Panc1 (cell line): Measurements from ENCODE around the gene POFUT1. TPM values are rescaled to one million over a fixed set of nuclear protein-coding genes. Genes with fewer than 3 reads are reported as not detected.

ENCODE experiments used
- ATAC-seq: fragments of 200-7000 bp; cut with Tn5 transposase; 2 replicates; pipeline ENCODE4 v1.9.1; 2020; ENCODE audit warnings: mild to moderate bottlenecking, moderate library complexity
- BruUV-seq: library from RNA; stranded (reverse); fragments of 400-500 nt; replicated peaks from 2 replicates; lab custom pipeline; 2021; lab: Mats Ljungman, UMichigan
- CTCF ChIA-PET: fragments of 300-600 bp; sonication (Branson Sonifier 250); formaldehyde crosslinking; loops from one replicate; lab custom pipeline; 2022; ENCODE audit warnings: antibody characterized with exemption; lab: Charles Lee
- POLR2A ChIA-PET: fragments of 300-600 bp; sonication (Branson Sonifier 250); formaldehyde crosslinking; loops from one replicate; lab custom pipeline; 2022; ENCODE audit warnings: antibody characterized with exemption; lab: Charles Lee
- DNase-seq: peaks from one replicate; pipeline ENCODE4 v3.0.0-alpha.2; 2010; ENCODE audit warnings: low read depth, low spot score
- H3K27ac ChIP-seq: 2 replicates; pipeline ENCODE4 v1.5.1; 2011; ENCODE audit warnings: mild to moderate bottlenecking, low read length, inconsistent platforms
- H3K27me3 ChIP-seq: fragments of 200-500 bp; sonication (Bioruptor generic); 2 replicates; pipeline ENCODE4 v1.6.0; 2014; ENCODE audit warnings: low read length, inconsistent platforms; ENCODE audit not compliant: control insufficient read depth, insufficient read depth
- H3K36me3 ChIP-seq: fragments of 200-500 bp; sonication (Bioruptor generic); 2 replicates; pipeline ENCODE4 v1.5.1; 2014; ENCODE audit warnings: inconsistent platforms, mild to moderate bottlenecking, low read length, moderate library complexity; ENCODE audit not compliant: control insufficient read depth, insufficient read depth
- H3K4me1 ChIP-seq: 2 replicates; pipeline ENCODE4 v1.5.1; 2011; ENCODE audit warnings: inconsistent platforms, mild to moderate bottlenecking, low read length, moderate library complexity; ENCODE audit not compliant: control insufficient read depth, insufficient read depth
- H3K4me3 ChIP-seq, 2 experiments: 2 replicates each; pipeline ENCODE4 v1.5.1; 2011 to 2012; ENCODE audit warnings: low read depth in 2 of 2, low read length in 2 of 2, mild to moderate bottlenecking in 2 of 2, inconsistent platforms in 1 of 2, moderate library complexity in 1 of 2
- H3K9me3 ChIP-seq: fragments of 200-500 bp; sonication (Bioruptor generic); 2 replicates; pipeline ENCODE4 v1.5.1; 2014; ENCODE audit warnings: low read depth, mild to moderate bottlenecking, inconsistent platforms, low read length, moderate library complexity; ENCODE audit not compliant: control insufficient read depth, insufficient read depth
- POLR2AphosphoS5 ChIP-seq: IDR thresholded peaks from 2 replicates; pipeline ENCODE4 v1.6.1; 2012; ENCODE audit warnings: mild to moderate bottlenecking, low read depth, low read length, moderate library complexity
- SIN3A ChIP-seq: IDR thresholded peaks from 2 replicates; pipeline ENCODE4 v1.6.1; 2012; ENCODE audit warnings: low read depth, mild to moderate bottlenecking, low read length, moderate library complexity, borderline replicate concordance; ENCODE audit not compliant: insufficient read depth
- TCF7L2 ChIP-seq: IDR thresholded peaks from 2 replicates; pipeline ENCODE4 v1.6.1; 2011; ENCODE audit warnings: mild to moderate bottlenecking, low read depth, low read length, inconsistent platforms
- in situ Hi-C: cut with HindIII; loops from 2 replicates; pipeline ENCODE4 v1.10.0; 2016; ENCODE audit warnings: low sequenced_read_pairs, low pct_unique_long_range_greater_than_20kb
- intact Hi-C: fragments of 100-400 bp; cut with micrococcal nuclease; formaldehyde crosslinking; loops from one replicate; pipeline ENCODE4 v1.10.0; 2022; ENCODE audit not compliant: unreplicated experiment
- total RNA-seq: library from RNA; stranded (reverse); gene quantifications from one replicate; pipeline ENCODE4 v1.2.1, GENCODE V29; 2021; ENCODE audit not compliant: unreplicated experiment
- TF ChIP-seq, protein P1 (sequence below): fragments of 450-650 bp; IDR thresholded peaks from 2 replicates; pipeline ENCODE4 v1.5.1; 2017; ENCODE audit warnings: mild to moderate bottlenecking
- TF ChIP-seq, protein P2 (sequence below), 2 experiments: IDR thresholded peaks; 2 replicates each; pipeline ENCODE4 v1.6.1; 2011 to 2012; ENCODE audit warnings: low read depth in 2 of 2, control low read depth in 1 of 2, low read length in 1 of 2, mild to moderate bottlenecking in 1 of 2, moderate library complexity in 1 of 2; ENCODE audit not compliant: insufficient read depth in 1 of 2

Gene POFUT1
- total RNA-seq, 1 experiment from 2014 or later, result 138 TPM

DNA sequence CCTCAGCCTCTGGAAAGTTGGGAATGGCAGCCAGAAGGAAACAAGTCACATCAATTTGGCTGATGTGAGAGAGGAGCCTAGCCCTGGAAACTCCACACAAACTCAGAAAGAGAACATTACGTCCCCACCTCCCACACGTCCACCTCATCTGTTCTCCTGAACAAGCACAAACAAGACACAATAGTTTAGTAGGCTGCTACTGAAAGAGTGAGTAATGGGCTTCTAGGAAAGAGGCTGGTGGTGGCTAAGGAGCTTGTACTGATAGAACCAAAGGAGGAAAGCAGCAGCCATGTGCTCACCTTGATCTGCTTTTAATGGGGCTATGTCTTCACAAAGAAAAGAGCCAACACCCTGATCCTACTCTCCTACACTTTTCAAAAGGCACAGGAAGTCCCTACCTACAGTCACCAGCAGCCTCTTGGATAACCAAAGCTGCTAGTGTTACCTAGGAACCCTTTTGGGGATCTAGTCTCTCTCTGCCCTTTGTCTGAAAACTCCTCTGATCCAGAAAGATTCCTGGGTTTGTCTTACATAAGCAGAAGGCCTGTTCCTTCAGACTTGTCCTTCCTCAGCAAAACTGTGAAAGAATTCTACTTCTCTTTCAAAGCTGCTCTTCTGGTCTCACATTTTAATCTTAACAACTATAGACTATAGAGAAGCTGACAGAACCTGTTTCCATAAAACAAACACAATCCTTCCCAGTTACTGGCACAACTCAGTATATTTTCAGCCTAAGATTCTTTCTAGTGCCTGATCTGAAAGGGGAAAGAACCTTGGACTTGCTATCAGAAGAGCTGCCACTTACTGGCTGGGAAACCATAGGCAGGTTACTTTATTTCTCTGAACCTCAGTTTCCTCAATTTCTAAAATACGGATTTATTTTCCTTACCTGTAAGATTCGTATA is 3.2 kb upstream of the POFUT1 start:
- ChIA-PET CTCF (no interaction called here), POLR2A (interaction anchor here (0.5 kb wide), 1 partner anchor 15 kb away, joined by 7 read pairs; no protein-coding TSS in a partner anchor)
- TF ChIP-seq, protein P1, sequence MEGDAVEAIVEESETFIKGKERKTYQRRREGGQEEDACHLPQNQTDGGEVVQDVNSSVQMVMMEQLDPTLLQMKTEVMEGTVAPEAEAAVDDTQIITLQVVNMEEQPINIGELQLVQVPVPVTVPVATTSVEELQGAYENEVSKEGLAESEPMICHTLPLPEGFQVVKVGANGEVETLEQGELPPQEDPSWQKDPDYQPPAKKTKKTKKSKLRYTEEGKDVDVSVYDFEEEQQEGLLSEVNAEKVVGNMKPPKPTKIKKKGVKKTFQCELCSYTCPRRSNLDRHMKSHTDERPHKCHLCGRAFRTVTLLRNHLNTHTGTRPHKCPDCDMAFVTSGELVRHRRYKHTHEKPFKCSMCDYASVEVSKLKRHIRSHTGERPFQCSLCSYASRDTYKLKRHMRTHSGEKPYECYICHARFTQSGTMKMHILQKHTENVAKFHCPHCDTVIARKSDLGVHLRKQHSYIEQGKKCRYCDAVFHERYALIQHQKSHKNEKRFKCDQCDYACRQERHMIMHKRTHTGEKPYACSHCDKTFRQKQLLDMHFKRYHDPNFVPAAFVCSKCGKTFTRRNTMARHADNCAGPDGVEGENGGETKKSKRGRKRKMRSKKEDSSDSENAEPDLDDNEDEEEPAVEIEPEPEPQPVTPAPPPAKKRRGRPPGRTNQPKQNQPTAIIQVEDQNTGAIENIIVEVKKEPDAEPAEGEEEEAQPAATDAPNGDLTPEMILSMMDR, result no peak
- TF ChIP-seq, protein P2, sequence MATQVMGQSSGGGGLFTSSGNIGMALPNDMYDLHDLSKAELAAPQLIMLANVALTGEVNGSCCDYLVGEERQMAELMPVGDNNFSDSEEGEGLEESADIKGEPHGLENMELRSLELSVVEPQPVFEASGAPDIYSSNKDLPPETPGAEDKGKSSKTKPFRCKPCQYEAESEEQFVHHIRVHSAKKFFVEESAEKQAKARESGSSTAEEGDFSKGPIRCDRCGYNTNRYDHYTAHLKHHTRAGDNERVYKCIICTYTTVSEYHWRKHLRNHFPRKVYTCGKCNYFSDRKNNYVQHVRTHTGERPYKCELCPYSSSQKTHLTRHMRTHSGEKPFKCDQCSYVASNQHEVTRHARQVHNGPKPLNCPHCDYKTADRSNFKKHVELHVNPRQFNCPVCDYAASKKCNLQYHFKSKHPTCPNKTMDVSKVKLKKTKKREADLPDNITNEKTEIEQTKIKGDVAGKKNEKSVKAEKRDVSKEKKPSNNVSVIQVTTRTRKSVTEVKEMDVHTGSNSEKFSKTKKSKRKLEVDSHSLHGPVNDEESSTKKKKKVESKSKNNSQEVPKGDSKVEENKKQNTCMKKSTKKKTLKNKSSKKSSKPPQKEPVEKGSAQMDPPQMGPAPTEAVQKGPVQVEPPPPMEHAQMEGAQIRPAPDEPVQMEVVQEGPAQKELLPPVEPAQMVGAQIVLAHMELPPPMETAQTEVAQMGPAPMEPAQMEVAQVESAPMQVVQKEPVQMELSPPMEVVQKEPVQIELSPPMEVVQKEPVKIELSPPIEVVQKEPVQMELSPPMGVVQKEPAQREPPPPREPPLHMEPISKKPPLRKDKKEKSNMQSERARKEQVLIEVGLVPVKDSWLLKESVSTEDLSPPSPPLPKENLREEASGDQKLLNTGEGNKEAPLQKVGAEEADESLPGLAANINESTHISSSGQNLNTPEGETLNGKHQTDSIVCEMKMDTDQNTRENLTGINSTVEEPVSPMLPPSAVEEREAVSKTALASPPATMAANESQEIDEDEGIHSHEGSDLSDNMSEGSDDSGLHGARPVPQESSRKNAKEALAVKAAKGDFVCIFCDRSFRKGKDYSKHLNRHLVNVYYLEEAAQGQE (IDR thresholded peaks at IDR 0.05; ENCODE audit: insufficient read depth in 1 of 2, low read depth in 2 of 2, low read length in 1 of 2), result no peak
- TF ChIP-seq SIN3A (no peak), TCF7L2 (no peak), POLR2AphosphoS5 (no peak)
- peaks cover 34% of the 10 kb centered on the region for H3K4me1 ChIP-seq
- peaks cover 8% of the 10 kb centered on the region for H3K36me3 ChIP-seq
- no peak overlapping the region for H3K4me3 ChIP-seq
- no peaks in the 10 kb centered on the region for H3K9me3 ChIP-seq
- no peaks in the 10 kb centered on the region for H3K27me3 ChIP-seq
- peak overlapping the region; percentile 18; the same call in 1 of the 2 replicates for H3K27ac ChIP-seq
- no TSS peak for BruUV-seq
- in situ Hi-C loops (no loop called here), intact Hi-C loops (no loop called here)
- ATAC-seq, result no peak
- no peak for DNase-seq

- intact Hi-C loops, result no loop called here
- no peak for ATAC-seq
- H3K36me3 ChIP-seq, result peaks cover 8% of the 10 kb centered on the region
- peak overlapping the region; percentile 93 for H3K27ac ChIP-seq
- no peaks in the 10 kb centered on the region for H3K27me3 ChIP-seq
- TSS peak; percentile 78 for BruUV-seq
- TF ChIP-seq POLR2AphosphoS5, result no peak
- TF ChIP-seq, protein P1, result no peak
- TF ChIP-seq, protein P2 (IDR thresholded peaks at IDR 0.05; ENCODE audit: insufficient read depth in 1 of 2, low read depth in 2 of 2, low read length in 1 of 2), result no peak
- TF ChIP-seq SIN3A, result no peak
- TF ChIP-seq TCF7L2, result no peak
- peaks cover 36% of the 10 kb centered on the region for H3K4me1 ChIP-seq
- no peak for DNase-seq
- peak overlapping the region in 1 of 2 experiments; percentile 7; a peak in 1 of 4 replicates for H3K4me3 ChIP-seq
- no peaks in the 10 kb centered on the region for H3K9me3 ChIP-seq
- in situ Hi-C loops, result no loop called here
- ChIA-PET POLR2A (interaction anchor here (0.5 to 0.6 kb wide), 2 partner anchors 14 to 19 kb away, joined by 3 to 7 read pairs; no protein-coding TSS in a partner anchor), CTCF (no interaction called here)
Measured at GRCh38 chr20:32205110-32205842, 2.4 kb upstream of the POFUT1 start.
